GM12875 (cell line): Measurements from ENCODE around the gene ITPR1.

Source experiments
- H3K4me3 ChIP-seq: one replicate; pipeline ENCODE4 v1.5.1; 2011; ENCODE audit warnings: low read depth, low read length, control low read depth
- CTCF ChIP-seq: IDR thresholded peaks from 2 replicates; pipeline ENCODE4 v1.5.1; 2011; ENCODE audit warnings: low read depth, mild to moderate bottlenecking, control low read depth, inconsistent platforms, low read length, moderate library complexity, borderline replicate concordance; ENCODE audit not compliant: insufficient read depth

The ITPR1 gene

DNA sequence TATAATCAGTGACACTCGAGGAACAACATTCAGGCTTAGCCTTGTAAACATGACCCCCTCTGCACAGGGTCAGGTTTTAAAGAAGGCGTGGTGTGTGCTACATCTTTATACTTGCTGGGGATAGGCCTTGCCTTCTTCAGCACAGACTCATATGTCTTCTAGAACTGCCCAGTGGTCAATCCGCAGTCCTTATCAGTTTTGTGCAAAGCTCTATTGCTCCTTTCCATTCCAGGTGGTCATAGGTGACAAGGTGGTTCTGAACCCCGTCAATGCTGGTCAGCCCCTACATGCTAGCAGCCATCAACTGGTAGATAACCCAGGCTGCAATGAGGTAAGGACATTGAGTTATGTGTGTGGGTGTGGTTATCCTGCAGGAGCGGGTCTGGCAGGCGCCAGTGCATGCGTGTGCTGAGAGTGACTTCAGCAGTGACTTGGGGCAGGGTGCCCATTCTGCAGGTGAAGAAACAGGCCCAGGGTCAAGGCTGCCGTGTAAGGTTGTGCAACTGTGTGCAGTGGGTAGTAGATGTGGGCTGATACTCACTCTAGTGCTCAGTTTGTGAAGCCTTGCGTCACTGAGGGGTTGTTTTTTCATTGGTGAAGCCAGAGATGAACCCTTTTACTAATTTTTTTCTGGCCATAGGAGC lies 150.9 kb downstream of the ITPR1 start:
- TF ChIP-seq CTCF, result no peak
- H3K4me3 ChIP-seq, result no peak overlapping the region

DNA sequence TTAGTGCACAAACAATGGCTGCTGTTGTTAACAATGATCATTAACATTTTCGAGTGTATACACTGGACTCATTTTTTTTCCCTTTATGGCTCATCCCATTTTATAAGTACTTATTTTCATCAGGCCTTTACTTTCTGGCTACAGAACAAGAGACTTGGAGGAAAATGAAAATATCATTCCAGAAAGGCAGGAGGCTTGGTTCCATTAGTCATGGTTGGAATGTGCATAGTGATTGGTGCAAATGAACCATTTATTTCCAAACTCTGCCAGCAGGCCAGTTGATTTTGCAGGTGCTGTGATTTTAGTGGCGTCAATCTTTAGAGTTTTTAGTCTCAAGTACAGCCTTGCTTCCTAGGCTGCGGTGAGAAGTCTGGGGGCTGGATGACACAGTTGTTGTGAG lies 151.8 kb downstream of the ITPR1 start:
- TF ChIP-seq CTCF, result no peak
- no peak overlapping the region for H3K4me3 ChIP-seq

DNA sequence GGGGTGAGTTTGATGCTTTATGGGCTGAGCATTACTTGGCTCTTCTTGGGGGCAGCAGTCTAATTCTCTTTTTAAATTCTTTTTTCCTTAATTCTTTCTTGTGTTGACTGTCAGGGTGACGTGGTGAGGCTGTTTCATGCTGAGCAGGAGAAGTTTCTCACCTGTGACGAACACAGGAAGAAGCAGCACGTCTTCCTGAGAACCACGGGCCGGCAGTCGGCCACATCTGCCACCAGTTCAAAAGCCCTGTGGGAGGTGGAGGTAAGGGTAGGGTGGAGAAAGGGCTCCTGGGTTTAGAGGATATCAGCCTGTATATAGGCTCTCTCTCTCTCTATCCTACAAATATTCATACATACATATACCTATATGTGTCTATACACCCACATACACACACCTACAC lies 152.3 kb downstream of the ITPR1 start:
- no peak for TF ChIP-seq CTCF
- H3K4me3 ChIP-seq, result no peak overlapping the region

- H3K4me3 ChIP-seq, result no peak overlapping the region
- TF ChIP-seq CTCF, result no peak
Measured at GRCh38 chr3:4647411-4647810, 154.3 kb downstream of the ITPR1 start.

- H3K4me3 ChIP-seq, result no peak overlapping the region
- no peak for TF ChIP-seq CTCF
Measured at GRCh38 chr3:4655145-4656045, 162.2 kb downstream of the ITPR1 start.

- H3K4me3 ChIP-seq, result no peak overlapping the region
- peak; percentile 49; the same call in 1 of the 2 replicates for TF ChIP-seq CTCF
Measured at GRCh38 chr3:4656059-4656458, 162.9 kb downstream of the ITPR1 start.
